MM.1S (cell line): ENCODE results near the gene MRPS10.

Experiments
- EZH2 ChIP-seq: fragments of 300-600 bp; sonication (generic); optimal IDR thresholded peaks from 2 replicates; pipeline ENCODE3; 2017; ENCODE audit warnings: low read depth, mild to moderate bottlenecking, antibody characterized with exemption, low read length, mixed read lengths
- TF ChIP-seq, protein P1 (sequence below): fragments of 300-600 bp; sonication (generic); IDR thresholded peaks from 2 replicates; pipeline ENCODE4 v1.5.1; 2016; ENCODE audit warnings: antibody characterized with exemption, low read length, mixed read lengths

DNA sequence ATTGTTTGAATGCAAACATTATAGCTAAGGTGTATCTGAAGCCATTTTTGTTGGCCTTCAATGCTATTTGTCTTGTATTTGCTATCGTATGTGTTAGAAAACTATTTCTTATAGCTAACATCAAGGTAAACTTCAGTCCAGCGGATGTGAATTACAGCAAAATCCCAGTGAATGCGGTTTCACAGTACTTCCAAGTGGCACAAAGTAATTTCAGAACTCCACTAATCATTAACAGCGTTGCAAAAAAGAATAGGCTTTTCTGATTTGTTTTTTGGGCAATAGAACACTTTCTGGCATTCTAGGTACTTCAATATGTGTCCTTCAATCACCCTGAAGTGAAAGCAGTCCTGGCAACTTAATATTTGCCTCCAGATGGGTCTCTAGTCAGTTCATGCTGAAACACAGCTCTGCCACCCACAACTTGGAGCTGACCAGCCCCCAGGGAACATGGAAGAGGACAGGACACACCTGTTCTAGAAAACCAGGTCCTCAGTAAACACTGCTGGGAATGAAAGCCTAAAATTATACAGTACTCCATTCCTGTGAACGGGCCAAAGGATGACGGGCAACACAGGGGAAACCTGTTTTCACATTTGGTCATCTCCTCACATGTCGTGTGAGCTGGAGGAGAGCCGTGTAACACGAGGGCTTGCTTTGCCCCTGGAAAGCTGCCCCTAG lies 9.7 kb upstream of the MRPS10 start:
- TF ChIP-seq, protein P1, sequence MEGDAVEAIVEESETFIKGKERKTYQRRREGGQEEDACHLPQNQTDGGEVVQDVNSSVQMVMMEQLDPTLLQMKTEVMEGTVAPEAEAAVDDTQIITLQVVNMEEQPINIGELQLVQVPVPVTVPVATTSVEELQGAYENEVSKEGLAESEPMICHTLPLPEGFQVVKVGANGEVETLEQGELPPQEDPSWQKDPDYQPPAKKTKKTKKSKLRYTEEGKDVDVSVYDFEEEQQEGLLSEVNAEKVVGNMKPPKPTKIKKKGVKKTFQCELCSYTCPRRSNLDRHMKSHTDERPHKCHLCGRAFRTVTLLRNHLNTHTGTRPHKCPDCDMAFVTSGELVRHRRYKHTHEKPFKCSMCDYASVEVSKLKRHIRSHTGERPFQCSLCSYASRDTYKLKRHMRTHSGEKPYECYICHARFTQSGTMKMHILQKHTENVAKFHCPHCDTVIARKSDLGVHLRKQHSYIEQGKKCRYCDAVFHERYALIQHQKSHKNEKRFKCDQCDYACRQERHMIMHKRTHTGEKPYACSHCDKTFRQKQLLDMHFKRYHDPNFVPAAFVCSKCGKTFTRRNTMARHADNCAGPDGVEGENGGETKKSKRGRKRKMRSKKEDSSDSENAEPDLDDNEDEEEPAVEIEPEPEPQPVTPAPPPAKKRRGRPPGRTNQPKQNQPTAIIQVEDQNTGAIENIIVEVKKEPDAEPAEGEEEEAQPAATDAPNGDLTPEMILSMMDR, result no peak
- TF ChIP-seq EZH2, result no peak
